Measurements from ENCODE around the gene RHBDF1.

RHBDF1 gene

GRCh38 chr16:71540-72401, 660 bp downstream of the RHBDF1 start:
- H2AFZ ChIP-seq (ENCODE audit: low read depth, low read length) = no peak overlapping the region
- TF ChIP-seq EZH2phosphoT487 (IDR thresholded peaks at IDR 0.05; ENCODE audit: low read depth) = no peak
- no peaks in the 10 kb centered on the region for H3K36me3 ChIP-seq (replicated peaks; ENCODE audit: low read depth, low read length)
- peaks cover 29% of the 10 kb centered on the region for H3K27me3 ChIP-seq (ENCODE audit: low read depth, low read length)
- peak overlapping the region; percentile 45 for H3K4me3 ChIP-seq (ENCODE audit: low read length)
- H4K20me1 ChIP-seq (ENCODE audit: insufficient read depth, low read length) = no peaks in the 10 kb centered on the region
- H3K79me2 ChIP-seq (ENCODE audit: low read length) = no peaks in the 10 kb centered on the region
- H3K9ac ChIP-seq (ENCODE audit: low read length) = no peak overlapping the region
- no peak overlapping the region for H3K27ac ChIP-seq (ENCODE audit: low read length)
- H3K4me2 ChIP-seq (ENCODE audit: low read length) = peak overlapping the region; percentile 38
- H3K9me3 ChIP-seq (ENCODE audit: insufficient read depth, low read length) = no peaks in the 10 kb centered on the region
- peaks cover 14% of the 10 kb centered on the region for H3K4me1 ChIP-seq (ENCODE audit: low read length)

GRCh38 chr16:71210-71539, 1.3 kb downstream of the RHBDF1 start:
- H3K4me1 ChIP-seq (ENCODE audit: low read length) = peaks cover 8% of the 10 kb centered on the region
- H3K9ac ChIP-seq (ENCODE audit: low read length) = no peak overlapping the region
- H2AFZ ChIP-seq (ENCODE audit: low read depth, low read length) = no peak overlapping the region
- H3K9me3 ChIP-seq (ENCODE audit: insufficient read depth, low read length) = no peaks in the 10 kb centered on the region
- no peak overlapping the region for H3K27ac ChIP-seq (ENCODE audit: low read length)
- H3K4me2 ChIP-seq (ENCODE audit: low read length) = no peak overlapping the region
- no peaks in the 10 kb centered on the region for H4K20me1 ChIP-seq (ENCODE audit: insufficient read depth, low read length)
- peaks cover 29% of the 10 kb centered on the region for H3K27me3 ChIP-seq (ENCODE audit: low read depth, low read length)
- no peaks in the 10 kb centered on the region for H3K36me3 ChIP-seq (replicated peaks; ENCODE audit: low read depth, low read length)
- H3K4me3 ChIP-seq (ENCODE audit: low read length) = no peak overlapping the region
- no peak for TF ChIP-seq CTCF (IDR thresholded peaks at IDR 0.05; ENCODE audit: low read depth, low read length)
- no peak for TF ChIP-seq EZH2phosphoT487 (IDR thresholded peaks at IDR 0.05; ENCODE audit: low read depth)
- H3K79me2 ChIP-seq (ENCODE audit: low read length) = no peaks in the 10 kb centered on the region

- Histone ChIP-seq H3K4me2 (ENCODE audit: low read length) (no peak overlapping the region), H3K79me2 (ENCODE audit: low read length) (no peaks in the 10 kb centered on the region), H3K9me3 (ENCODE audit: insufficient read depth, low read length) (no peaks in the 10 kb centered on the region), H3K4me1 (ENCODE audit: low read length) (peaks cover 6% of the 10 kb centered on the region; the same call in 1 of the 2 replicates), H3K27me3 (ENCODE audit: low read depth, low read length) (peaks cover 29% of the 10 kb centered on the region), H3K9ac (ENCODE audit: low read length) (no peak overlapping the region), H2AFZ (ENCODE audit: low read depth, low read length) (no peak overlapping the region), H3K36me3 (replicated peaks; ENCODE audit: low read depth, low read length) (no peaks in the 10 kb centered on the region), H3K4me3 (ENCODE audit: low read length) (no peak overlapping the region), H3K27ac (ENCODE audit: low read length) (no peak overlapping the region), H4K20me1 (ENCODE audit: insufficient read depth, low read length) (no peaks in the 10 kb centered on the region)
- no peak for TF ChIP-seq EZH2phosphoT487 (IDR thresholded peaks at IDR 0.05; ENCODE audit: low read depth)
- TF ChIP-seq CTCF (IDR thresholded peaks at IDR 0.05; ENCODE audit: low read depth, low read length) = no peak
These were observed 3.2 kb downstream of the RHBDF1 start for GRCh38 chr16:69181-69580.

GRCh38 chr16:67884-68789, 4.3 kb downstream of the RHBDF1 start:
- H4K20me1 ChIP-seq (ENCODE audit: insufficient read depth, low read length) = no peaks in the 10 kb centered on the region
- H3K27ac ChIP-seq (ENCODE audit: low read length) = no peak overlapping the region
- H3K9ac ChIP-seq (ENCODE audit: low read length) = no peak overlapping the region
- no peak overlapping the region for H2AFZ ChIP-seq (ENCODE audit: low read depth, low read length)
- no peak overlapping the region for H3K4me3 ChIP-seq (ENCODE audit: low read length)
- H3K79me2 ChIP-seq (ENCODE audit: low read length) = no peaks in the 10 kb centered on the region
- peaks cover 22% of the 10 kb centered on the region for H3K27me3 ChIP-seq (ENCODE audit: low read depth, low read length)
- TF ChIP-seq EZH2phosphoT487 (IDR thresholded peaks at IDR 0.05; ENCODE audit: low read depth) (no peak), CTCF (IDR thresholded peaks at IDR 0.05; ENCODE audit: low read depth, low read length) (no peak)
- no peaks in the 10 kb centered on the region for H3K9me3 ChIP-seq (ENCODE audit: insufficient read depth, low read length)
- peaks cover 6% of the 10 kb centered on the region; the same call in 1 of the 2 replicates for H3K4me1 ChIP-seq (ENCODE audit: low read length)
- no peaks in the 10 kb centered on the region for H3K36me3 ChIP-seq (replicated peaks; ENCODE audit: low read depth, low read length)
- H3K4me2 ChIP-seq (ENCODE audit: low read length) = no peak overlapping the region

Measured in OCI-LY3 (cell line).